Epithelial cell of proximal tubule (primary cell): ENCODE measurements around the gene CCDC8. TPM values are rescaled to one million over a fixed set of nuclear protein-coding genes. Genes with fewer than 3 reads are reported as not detected.
A peak's percentile ranks its signal among the peaks of the same experiment; 100 is the strongest.

ENCODE experiments used
- DNase-seq: peaks from one replicate; pipeline ENCODE4 v3.0.0-alpha.2; 2011; ENCODE audit warnings: low read depth
- H3K4me3 ChIP-seq: 2 replicates; pipeline ENCODE4 v1.5.1; 2011; ENCODE audit warnings: low read depth, mild to moderate bottlenecking, low read length
- CTCF ChIP-seq: conservative IDR thresholded peaks from 2 replicates; pipeline ENCODE4 v1.5.1; 2012; ENCODE audit warnings: low read depth, mild to moderate bottlenecking, low read length
- total RNA-seq: library from RNA; depleted of rRNA; stranded (reverse); fragments of >200 nt; gene quantifications from 2 replicates; pipeline ENCODE4 v1.2.3, GENCODE V29; 2015

CCDC8 gene
- total RNA-seq, 1 donor from 2014 or later, result 14.1 TPM

- no peak for DNase-seq
- TF ChIP-seq CTCF, result no peak
Observed at GRCh38 chr19:46409191-46409590, 4.2 kb downstream of the CCDC8 start.

GRCh38 chr19:46408664-46409039, 4.7 kb downstream of the CCDC8 start:
- H3K4me3 ChIP-seq, result peak overlapping the region; percentile 6
- DNase-seq, result no peak
- TF ChIP-seq CTCF, result no peak

More at GRCh38 chr19:46409191-46409590, 4.2 kb downstream of the CCDC8 start:
- no peak overlapping the region for H3K4me3 ChIP-seq

- TF ChIP-seq CTCF, result no peak
- peak overlapping the region; percentile 6 for H3K4me3 ChIP-seq
- DNase-seq, result no peak
Observed at GRCh38 chr19:46407856-46408663, 5.3 kb downstream of the CCDC8 start.

- H3K4me3 ChIP-seq, result no peak overlapping the region
- no peak for DNase-seq
- TF ChIP-seq CTCF, result no peak
Observed at GRCh38 chr19:46406976-46407375, 6.4 kb downstream of the CCDC8 start.

GRCh38 chr19:46404753-46405468, 8.5 kb downstream of the CCDC8 start:
- no peak for DNase-seq
- H3K4me3 ChIP-seq, result peak overlapping the region; percentile 73
- no peak for TF ChIP-seq CTCF

GRCh38 chr19:46404055-46404752, 9.2 kb downstream of the CCDC8 start:
- TF ChIP-seq CTCF, result peak; percentile 54
- DNase-seq, result no peak
- H3K4me3 ChIP-seq, result peak overlapping the region; percentile 73
